Loucy (cell line): ENCODE data around the gene BUD31.

Experiments
- H2AFZ ChIP-seq: fragments of 200-600 bp; sonication (generic); 2 replicates; pipeline ENCODE4 v1.6.0; 2016; ENCODE audit warnings: antibody characterized with exemption, mild to moderate bottlenecking, low read length, moderate library complexity
- H3F3A ChIP-seq: fragments of 200-600 bp; 2 replicates; pipeline ENCODE4 v1.6.0; 2016; ENCODE audit warnings: antibody characterized with exemption, low read depth, mild to moderate bottlenecking
- H3K27me3 ChIP-seq: fragments of 200-600 bp; sonication (generic); 2 replicates; pipeline ENCODE4 v1.6.1; 2014; ENCODE audit warnings: low read length, mild to moderate bottlenecking; ENCODE audit not compliant: insufficient read depth, poor library complexity, severe bottlenecking
- H3K36me3 ChIP-seq: fragments of 200-600 bp; sonication (generic); 2 replicates; pipeline ENCODE4 v1.6.1; 2016; ENCODE audit warnings: low read length; ENCODE audit not compliant: insufficient read depth
- H3K4me1 ChIP-seq: fragments of 200-600 bp; sonication (generic); 2 replicates; pipeline ENCODE4 v1.5.1; 2014; ENCODE audit warnings: low read length, mild to moderate bottlenecking; ENCODE audit not compliant: insufficient read depth, poor library complexity, severe bottlenecking
- H3K4me2 ChIP-seq: fragments of 200-600 bp; sonication (generic); 2 replicates; pipeline ENCODE4 v1.6.0; 2014; ENCODE audit warnings: antibody characterized with exemption, low read length, low read depth, mild to moderate bottlenecking; ENCODE audit not compliant: poor library complexity, severe bottlenecking
- H3K4me3 ChIP-seq: fragments of 200-600 bp; sonication (generic); 2 replicates; pipeline ENCODE4 v1.5.1; 2014; ENCODE audit warnings: low read length, mild to moderate bottlenecking, mixed read lengths; ENCODE audit not compliant: poor library complexity, severe bottlenecking
- H3K79me2 ChIP-seq: fragments of 200-600 bp; sonication (generic); 2 replicates; pipeline ENCODE4 v1.6.1; 2014; ENCODE audit warnings: low read length; ENCODE audit not compliant: insufficient read depth
- H3K9ac ChIP-seq: fragments of 200-600 bp; sonication (generic); 2 replicates; pipeline ENCODE4 v1.6.0; 2014; ENCODE audit warnings: mild to moderate bottlenecking, low read depth, low read length, moderate library complexity; ENCODE audit not compliant: poor library complexity, severe bottlenecking
- H3K9me2 ChIP-seq: fragments of 200-600 bp; sonication (generic); replicated peaks from 2 replicates; pipeline ENCODE4 v1.6.1; 2016; ENCODE audit warnings: low read depth, low read length, mixed read lengths
- H3K9me3 ChIP-seq: fragments of 200-600 bp; sonication (generic); 2 replicates; pipeline ENCODE4 v1.6.1; 2014; ENCODE audit warnings: mild to moderate bottlenecking, antibody characterized with exemption, low read length, low read depth; ENCODE audit not compliant: insufficient read depth
- H4K20me1 ChIP-seq: fragments of 200-600 bp; sonication (generic); 2 replicates; pipeline ENCODE4 v1.6.0; 2014; ENCODE audit warnings: antibody characterized with exemption, low read length, mild to moderate bottlenecking; ENCODE audit not compliant: insufficient read depth, poor library complexity, severe bottlenecking
- EZH2phosphoT487 ChIP-seq: fragments of 200-600 bp; IDR thresholded peaks from 2 replicates; pipeline ENCODE4 v1.6.1; 2018; ENCODE audit warnings: antibody characterized with exemption, mild to moderate bottlenecking, moderate library complexity, borderline replicate concordance
- TF ChIP-seq, protein P1 (sequence below): fragments of 200-600 bp; sonication (generic); conservative IDR thresholded peaks from 2 replicates; pipeline ENCODE4 v1.5.1; 2014; ENCODE audit warnings: mild to moderate bottlenecking, antibody characterized with exemption, low read length

The BUD31 gene

DNA sequence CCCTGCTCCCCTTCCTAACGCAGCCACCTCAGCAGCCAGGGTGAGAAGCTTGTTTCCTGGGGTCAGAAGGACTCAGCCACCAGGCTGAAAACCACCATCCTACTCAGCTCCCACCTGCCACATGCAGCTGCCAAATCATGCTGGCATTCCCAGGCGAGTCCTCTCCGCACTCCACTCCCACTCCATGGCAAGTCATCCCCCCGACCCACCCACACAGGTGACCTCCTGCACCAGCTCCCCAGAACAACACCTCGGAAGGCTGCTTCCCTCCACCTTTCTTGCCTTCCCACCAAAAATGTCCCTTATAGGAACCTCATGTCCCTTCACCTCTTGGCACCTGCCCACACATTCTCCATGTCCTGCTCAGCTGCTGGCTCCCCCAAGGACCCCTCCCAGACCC, 5.0 kb upstream of the BUD31 start:
- Histone ChIP-seq H3K4me2 (peak overlapping the region; percentile 23), H3K9ac (no peak overlapping the region), H3K4me3 (no peak overlapping the region), H4K20me1 (peaks cover 25% of the 10 kb centered on the region), H3K27me3 (no peaks in the 10 kb centered on the region), H3K9me3 (no peaks in the 10 kb centered on the region), H3K36me3 (peaks cover 41% of the 10 kb centered on the region; the same call in 1 of the 2 replicates), H3K4me1 (peaks cover 20% of the 10 kb centered on the region), H3F3A (no peaks in the 10 kb centered on the region), H2AFZ (no peak overlapping the region), H3K9me2 (no peaks in the 10 kb centered on the region), H3K79me2 (peaks cover 47% of the 10 kb centered on the region)
- TF ChIP-seq, protein P1, sequence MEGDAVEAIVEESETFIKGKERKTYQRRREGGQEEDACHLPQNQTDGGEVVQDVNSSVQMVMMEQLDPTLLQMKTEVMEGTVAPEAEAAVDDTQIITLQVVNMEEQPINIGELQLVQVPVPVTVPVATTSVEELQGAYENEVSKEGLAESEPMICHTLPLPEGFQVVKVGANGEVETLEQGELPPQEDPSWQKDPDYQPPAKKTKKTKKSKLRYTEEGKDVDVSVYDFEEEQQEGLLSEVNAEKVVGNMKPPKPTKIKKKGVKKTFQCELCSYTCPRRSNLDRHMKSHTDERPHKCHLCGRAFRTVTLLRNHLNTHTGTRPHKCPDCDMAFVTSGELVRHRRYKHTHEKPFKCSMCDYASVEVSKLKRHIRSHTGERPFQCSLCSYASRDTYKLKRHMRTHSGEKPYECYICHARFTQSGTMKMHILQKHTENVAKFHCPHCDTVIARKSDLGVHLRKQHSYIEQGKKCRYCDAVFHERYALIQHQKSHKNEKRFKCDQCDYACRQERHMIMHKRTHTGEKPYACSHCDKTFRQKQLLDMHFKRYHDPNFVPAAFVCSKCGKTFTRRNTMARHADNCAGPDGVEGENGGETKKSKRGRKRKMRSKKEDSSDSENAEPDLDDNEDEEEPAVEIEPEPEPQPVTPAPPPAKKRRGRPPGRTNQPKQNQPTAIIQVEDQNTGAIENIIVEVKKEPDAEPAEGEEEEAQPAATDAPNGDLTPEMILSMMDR: no peak
- no peak for TF ChIP-seq EZH2phosphoT487

DNA sequence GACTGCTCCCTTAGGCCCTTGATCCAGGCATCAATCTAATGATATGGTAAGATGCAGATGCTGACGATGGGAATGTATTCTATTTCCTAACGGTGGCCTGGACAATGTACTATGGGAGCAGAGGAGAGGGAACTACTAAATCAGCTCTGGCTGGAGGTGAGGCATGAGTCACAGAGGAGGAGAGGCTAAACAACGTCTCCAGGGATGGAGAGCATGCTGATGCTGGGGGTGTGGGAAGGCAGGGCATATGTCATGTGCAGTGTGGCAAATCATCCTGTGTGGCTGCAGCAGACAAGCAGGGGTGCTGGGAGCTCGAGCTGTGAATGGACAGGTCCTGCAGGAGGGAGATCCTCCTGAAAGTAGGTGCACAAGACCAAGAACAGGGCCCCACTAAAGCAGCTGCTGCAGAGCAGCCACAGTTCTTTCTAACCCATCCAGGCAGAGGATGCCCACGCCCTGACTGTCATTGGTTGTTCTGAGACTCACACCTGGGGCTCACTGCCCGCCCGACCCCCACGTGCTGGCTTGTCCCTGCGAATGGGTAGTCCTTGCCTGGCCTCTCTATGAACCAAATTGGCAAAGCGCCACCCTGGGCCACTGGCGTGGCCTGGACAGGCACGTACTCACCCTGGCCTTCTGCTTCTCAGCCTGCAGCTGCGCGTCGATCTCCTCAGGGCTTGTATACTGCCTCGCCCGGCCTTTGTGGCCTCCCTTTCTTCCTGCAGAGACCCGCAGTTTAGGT, 4.4 kb upstream of the BUD31 start:
- no peak overlapping the region for H2AFZ ChIP-seq
- no peak overlapping the region for H3K4me3 ChIP-seq
- no peaks in the 10 kb centered on the region for H3K9me2 ChIP-seq
- H3K79me2 ChIP-seq: peaks cover 52% of the 10 kb centered on the region
- no peaks in the 10 kb centered on the region for H3K27me3 ChIP-seq
- TF ChIP-seq, protein P1: no peak
- no peak for TF ChIP-seq EZH2phosphoT487
- peaks cover 34% of the 10 kb centered on the region; the same call in 1 of the 2 replicates for H3K36me3 ChIP-seq
- H3K9ac ChIP-seq: no peak overlapping the region
- H3K9me3 ChIP-seq: no peaks in the 10 kb centered on the region
- H3K4me1 ChIP-seq: peaks cover 20% of the 10 kb centered on the region
- peaks cover 26% of the 10 kb centered on the region for H4K20me1 ChIP-seq
- peak overlapping the region; percentile 23 for H3K4me2 ChIP-seq
- no peaks in the 10 kb centered on the region for H3F3A ChIP-seq

DNA sequence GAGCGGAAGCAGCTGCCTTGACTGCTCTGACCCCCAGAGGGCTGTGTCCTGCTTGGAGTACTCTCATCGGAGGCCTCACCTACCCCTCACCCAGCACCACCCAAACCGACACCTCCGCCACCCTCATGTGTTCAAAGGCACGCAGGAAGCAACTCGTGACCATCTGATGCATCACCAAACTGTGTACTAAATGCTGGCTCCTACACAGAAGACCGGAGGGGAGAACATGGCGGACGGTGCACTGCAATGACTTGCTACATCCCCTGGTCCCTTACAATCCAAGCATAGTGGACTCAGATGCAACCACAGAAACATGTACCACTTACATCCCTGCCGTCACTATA, 3.8 kb upstream of the BUD31 start:
- H3K9ac ChIP-seq: no peak overlapping the region
- no peak overlapping the region for H3K4me3 ChIP-seq
- H3F3A ChIP-seq: no peaks in the 10 kb centered on the region
- no peaks in the 10 kb centered on the region for H3K9me3 ChIP-seq
- no peak for TF ChIP-seq EZH2phosphoT487
- TF ChIP-seq, protein P1: no peak
- H3K4me2 ChIP-seq: peak overlapping the region; percentile 23
- peaks cover 58% of the 10 kb centered on the region for H3K79me2 ChIP-seq
- H2AFZ ChIP-seq: no peak overlapping the region
- H3K4me1 ChIP-seq: peaks cover 24% of the 10 kb centered on the region
- H3K27me3 ChIP-seq: no peaks in the 10 kb centered on the region
- peaks cover 29% of the 10 kb centered on the region; the same call in 1 of the 2 replicates for H3K36me3 ChIP-seq
- H4K20me1 ChIP-seq: peaks cover 32% of the 10 kb centered on the region
- no peaks in the 10 kb centered on the region for H3K9me2 ChIP-seq
